Measurements from ENCODE around the gene STARD7. TPM values are rescaled to one million over a fixed set of nuclear protein-coding genes. Genes with fewer than 3 reads are reported as not detected.

Gene STARD7
- total and polyA plus RNA-seq, 10 of the 15 experiments (the other 5 are each of a cell fraction or from before 2014, with no cell fraction given), result 85.4 to 237 (median 153) TPM

- peak; percentile 56 for TF ChIP-seq PBX3 (IDR thresholded peaks at IDR 0.05; ENCODE audit: insufficient replicate concordance, low read depth, low read length)
- peak; percentile 68 for TF ChIP-seq KLF5 (IDR thresholded peaks at IDR 0.05; ENCODE audit: partially characterized antibody)
- TF ChIP-seq BMI1 (IDR thresholded peaks at IDR 0.05; ENCODE audit: borderline replicate concordance), result no peak
- peak; percentile 87 for TF ChIP-seq CHD2 (IDR thresholded peaks at IDR 0.05; ENCODE audit: borderline replicate concordance, low read depth, low read length)
- peak; percentile 80; the same call in 1 of the 2 replicates for TF ChIP-seq TAF1 (IDR thresholded peaks at IDR 0.05; ENCODE audit: borderline replicate concordance, low read depth, low read length)
- TF ChIP-seq NFYB (IDR thresholded peaks at IDR 0.05; ENCODE audit: insufficient read depth, low read depth, low read length), result no peak
- TF ChIP-seq SPI1 (IDR thresholded peaks at IDR 0.05; ENCODE audit: borderline replicate concordance, insufficient read depth, low read depth, low read length), result 0 out of 2 replicates have a peak, but pooled peaks have one; percentile 8
- TF ChIP-seq IKZF1 (conservative IDR thresholded peaks at IDR 0.05), result peak; percentile 99
- TF ChIP-seq BCL11A (IDR thresholded peaks at IDR 0.05; ENCODE audit: low read depth, low read length), result peak; percentile 88
- TF ChIP-seq IKZF2 (IDR thresholded peaks at IDR 0.05), result peak; percentile 95 to 97
- TF ChIP-seq MEF2A (IDR thresholded peaks at IDR 0.05; ENCODE audit: insufficient read depth, low read depth, low read length), result peak; percentile 82
- no peak for TF ChIP-seq CEBPB (IDR thresholded peaks at IDR 0.05; ENCODE audit: borderline replicate concordance in 1 of 2, low read depth in 2 of 2, low read length in 2 of 2)
- no peak for TF ChIP-seq NR2C1 (IDR thresholded peaks at IDR 0.05)
- no peak for TF ChIP-seq NFXL1 (IDR thresholded peaks at IDR 0.05; ENCODE audit: borderline replicate concordance)
- TF ChIP-seq MTA3 (IDR thresholded peaks at IDR 0.05; ENCODE audit: borderline replicate concordance, low read length), result no peak
- TF ChIP-seq LARP7 (IDR thresholded peaks at IDR 0.05), result peak; percentile 77
- TF ChIP-seq TBL1XR1 (IDR thresholded peaks at IDR 0.05; ENCODE audit: low read depth, low read length), result peak; percentile 95
- peak; percentile 82 for TF ChIP-seq POLR2AphosphoS5 (IDR thresholded peaks at IDR 0.05; ENCODE audit: low read length)
- no peak for TF ChIP-seq NFYA (IDR thresholded peaks at IDR 0.05; ENCODE audit: borderline replicate concordance, low read depth, low read length)
- TF ChIP-seq SKIL (IDR thresholded peaks at IDR 0.05; ENCODE audit: low read depth, poor library complexity, severe bottlenecking), result peak; percentile 65
- peak; percentile 94 for TF ChIP-seq ATF7 (IDR thresholded peaks at IDR 0.05; ENCODE audit: low read depth)
- TF ChIP-seq CBX5 (IDR thresholded peaks at IDR 0.05; ENCODE audit: low read depth), result no peak
- TF ChIP-seq MXI1 (IDR thresholded peaks at IDR 0.05; ENCODE audit: low read depth, low read length), result peak; percentile 85
- TF ChIP-seq RELA (IDR thresholded peaks at IDR 0.05; ENCODE audit: borderline replicate concordance, partially characterized antibody), result peak; percentile 84
- peak; percentile 44; the same call in 1 of the 2 replicates for TF ChIP-seq SREBF2 (IDR thresholded peaks at IDR 0.05; ENCODE audit: low read length)
Measured at GRCh38 chr2:96157649-96158553, 50.7 kb downstream of the STARD7 start (continued).

All from GM12878 (cell line).